NCI-H2196 (cell line): Measurements from ENCODE around the gene CAPS2.

Experiments used
- DNase-seq: peaks from one replicate; lab custom pipeline; 2025; ENCODE audit not compliant: unreplicated experiment; lab: John Stamatoyannopoulos, UW

Gene CAPS2

GRCh38 chr12:75305412-75306332 is 24.5 kb downstream of the CAPS2 start:
- no peak for DNase-seq

DNA sequence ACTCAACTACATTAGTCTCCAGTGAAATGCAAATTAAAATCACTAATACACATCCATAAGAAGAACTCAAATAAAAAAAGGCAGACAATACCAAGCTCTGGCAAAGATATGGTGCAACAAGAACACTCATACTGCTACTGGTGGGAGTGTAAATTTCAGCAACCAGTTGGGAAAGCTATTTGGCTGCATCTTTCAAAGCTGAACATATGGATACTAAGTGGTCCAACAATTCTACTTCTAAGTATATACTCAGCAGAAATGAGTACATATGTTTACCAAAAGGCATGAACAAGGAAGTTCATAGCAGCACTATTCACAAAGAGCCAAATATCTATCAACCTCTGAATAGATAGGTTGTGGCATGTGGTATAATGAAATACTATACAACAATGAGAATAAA is 27.3 kb downstream of the CAPS2 start:
- DNase-seq, result no peak

DNA sequence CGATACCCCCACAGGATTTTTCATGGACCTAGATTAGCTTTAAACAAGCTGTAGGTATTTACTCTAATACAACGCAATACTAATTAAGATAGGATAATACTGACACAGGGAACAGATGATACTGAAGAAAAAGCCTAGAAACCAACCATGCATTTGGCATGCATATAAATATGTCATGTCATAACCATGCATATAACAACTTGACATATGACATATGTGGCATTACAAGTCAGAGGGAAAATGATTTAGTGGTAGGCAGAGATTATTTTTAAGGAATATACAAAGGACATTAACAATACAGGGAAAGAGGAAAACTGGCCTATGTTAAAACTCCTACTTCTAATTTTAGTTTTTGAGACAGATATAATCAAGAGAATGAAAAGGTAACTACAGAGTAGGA is 27.9 kb downstream of the CAPS2 start:
- no peak for DNase-seq

DNA sequence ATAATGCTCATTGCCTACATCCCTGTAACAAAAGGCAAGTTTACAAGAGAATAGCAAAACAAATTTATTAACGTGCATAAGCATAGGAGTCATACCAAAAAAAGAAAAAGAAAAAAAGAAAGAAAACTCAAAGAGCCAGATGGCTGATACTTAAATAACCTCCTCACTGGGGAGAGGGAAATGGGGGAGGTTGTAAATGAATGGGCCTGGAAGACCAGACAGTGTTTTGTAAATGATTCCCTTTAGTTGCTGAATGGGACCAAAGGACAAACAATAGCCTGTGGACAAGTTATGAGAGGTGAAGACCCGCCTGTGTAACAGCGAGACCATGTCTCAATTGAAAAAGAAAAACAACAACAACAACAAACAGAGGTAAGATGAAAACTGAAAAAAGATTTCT is 35.3 kb downstream of the CAPS2 start:
- no peak for DNase-seq

GRCh38 chr12:75294336-75294735 is 35.8 kb downstream of the CAPS2 start:
- no peak for DNase-seq

GRCh38 chr12:75291014-75291413 is 39.1 kb downstream of the CAPS2 start:
- DNase-seq, result no peak

GRCh38 chr12:75289753-75290152 is 40.4 kb downstream of the CAPS2 start:
- DNase-seq, result no peak

DNA sequence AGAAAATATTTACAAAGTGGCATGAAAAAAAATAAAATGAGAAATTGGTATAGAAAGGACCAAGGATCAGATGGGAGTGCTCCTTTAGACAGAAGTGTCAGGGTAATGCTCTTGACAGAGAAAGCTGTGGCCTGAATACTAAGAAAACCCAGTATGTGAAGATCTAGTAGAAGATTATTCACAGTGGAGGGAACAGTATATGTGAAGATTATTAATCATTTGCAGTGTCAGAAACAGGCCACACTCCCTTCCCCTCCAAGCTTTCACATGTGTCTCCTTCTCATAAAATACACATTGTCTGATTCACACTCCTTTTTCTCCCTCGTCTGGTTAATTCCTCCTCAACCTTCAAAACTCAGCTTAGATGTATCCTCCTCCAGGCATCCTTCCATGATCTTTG is 41.3 kb downstream of the CAPS2 start:
- no peak for DNase-seq

- DNase-seq, result no peak
Measured at GRCh38 chr12:75275702-75276101, 54.4 kb downstream of the CAPS2 start.

DNA sequence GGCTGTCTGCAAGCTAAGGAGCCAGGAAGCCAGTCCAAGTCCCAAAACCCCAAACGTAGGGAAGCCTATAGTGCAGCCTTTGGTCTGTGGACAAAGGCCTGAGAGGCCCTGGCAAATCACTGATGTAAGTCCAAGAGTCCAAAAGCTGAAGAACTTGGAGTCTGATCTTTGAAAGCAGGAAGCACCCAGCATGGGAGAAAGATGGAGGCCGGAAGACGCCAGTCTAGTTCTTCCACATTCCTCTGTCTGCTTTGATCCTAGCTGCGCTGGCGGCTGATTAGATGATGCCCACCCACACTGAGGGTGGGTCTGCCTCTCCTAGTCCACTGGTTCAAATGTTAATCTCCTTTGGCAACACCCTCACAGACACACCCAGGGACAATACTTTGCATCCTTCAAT is 58.5 kb downstream of the CAPS2 start:
- no peak for DNase-seq

GRCh38 chr12:75270157-75270556 is 60.0 kb downstream of the CAPS2 start:
- DNase-seq, result no peak

GRCh38 chr12:75269209-75269608 is 60.9 kb downstream of the CAPS2 start:
- no peak for DNase-seq

GRCh38 chr12:75260316-75260715 is 69.8 kb downstream of the CAPS2 start:
- DNase-seq, result no peak

- DNase-seq, result no peak
Measured at GRCh38 chr12:75259143-75259542, 71.0 kb downstream of the CAPS2 start.

DNA sequence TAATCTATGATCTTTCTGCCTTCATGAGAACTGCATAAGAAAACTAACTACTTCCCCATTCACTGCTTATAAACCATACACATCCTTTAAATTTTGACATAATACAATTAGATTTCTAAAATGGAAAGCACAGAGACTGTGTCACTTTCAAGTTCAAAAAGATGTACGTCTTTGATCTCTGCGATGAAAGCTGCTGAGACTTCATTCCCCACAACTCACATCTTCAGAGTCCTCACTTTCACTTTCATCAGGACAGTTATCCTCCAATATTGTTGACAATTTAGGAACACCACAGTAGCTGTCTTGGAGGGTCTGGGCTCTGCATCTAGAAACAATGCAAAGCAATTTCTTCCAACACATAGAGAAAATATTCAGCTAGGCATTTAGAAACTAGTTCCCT is 72.6 kb downstream of the CAPS2 start:
- no peak for DNase-seq

DNA sequence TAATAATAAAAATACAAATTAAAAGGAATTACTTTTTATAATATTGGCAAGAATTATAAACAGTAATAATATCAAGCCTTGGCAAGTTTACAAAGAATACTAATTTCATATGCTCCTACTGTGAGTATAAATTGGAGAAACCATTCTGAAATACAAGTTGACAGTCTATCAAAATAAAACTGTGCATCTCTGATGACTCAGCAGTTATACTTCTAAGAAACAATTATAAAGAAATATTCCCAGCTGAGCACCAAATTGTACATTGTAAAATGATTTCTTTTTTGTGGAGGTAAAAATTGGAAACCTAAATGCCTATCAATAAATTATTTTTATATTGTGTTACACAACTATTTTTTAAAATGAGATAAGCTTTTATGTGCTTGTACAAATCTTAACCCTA is 85.0 kb downstream of the CAPS2 start:
- no peak for DNase-seq

- DNase-seq, result no peak
Measured at GRCh38 chr12:75239987-75240386, 90.1 kb downstream of the CAPS2 start.

DNA sequence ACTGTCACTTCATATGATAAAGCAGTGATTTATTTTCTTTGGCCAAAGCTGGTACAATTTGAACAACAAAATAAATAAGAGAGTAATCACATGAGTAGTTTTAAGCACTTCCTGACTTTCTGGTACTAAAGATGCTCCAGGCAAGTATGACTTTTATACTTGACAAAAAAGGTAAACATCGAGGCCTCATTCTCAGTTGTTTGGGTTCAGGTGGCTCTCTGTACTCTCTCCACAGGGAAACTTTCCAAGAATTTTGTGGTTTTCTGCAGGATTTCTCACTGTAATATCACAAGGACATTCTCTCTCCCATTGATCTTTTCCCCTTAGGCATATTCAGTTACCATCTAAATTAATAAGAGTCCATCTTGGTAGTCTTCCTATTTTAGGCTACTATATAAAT is 93.9 kb downstream of the CAPS2 start:
- DNase-seq, result no peak

DNA sequence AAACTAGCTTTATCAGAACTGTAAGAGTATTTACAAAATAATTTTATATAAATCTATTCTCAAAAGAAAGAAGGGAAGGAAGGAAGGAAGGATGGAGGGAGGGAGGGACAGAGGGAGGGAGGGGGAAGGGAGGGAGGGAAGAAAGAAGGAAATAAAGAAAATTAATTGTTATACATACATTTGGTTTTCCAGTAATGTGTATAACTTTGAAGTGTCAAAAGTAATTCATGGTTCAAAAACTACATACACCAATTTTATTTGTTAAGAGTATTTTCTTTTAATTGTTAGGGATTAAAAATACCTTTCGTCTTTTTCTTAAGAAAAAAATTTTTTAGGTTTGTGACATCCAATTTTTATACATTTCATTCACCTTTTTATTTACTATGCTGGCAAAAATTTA is 103.0 kb downstream of the CAPS2 start:
- DNase-seq, result no peak
